PFSK-1 (cell line): Measurements from ENCODE around the gene ZDHHC14.

Experiments used
- FOXP2 ChIP-seq: optimal IDR thresholded peaks from 2 replicates; pipeline ENCODE3; 2011; ENCODE audit warnings: borderline replicate concordance, control low read depth, inconsistent platforms; ENCODE audit not compliant: insufficient read depth; ENCODE audit errors: extremely low read length, extremely low read depth
- POLR2AphosphoS5 ChIP-seq: IDR thresholded peaks from 2 replicates; pipeline ENCODE4 v1.6.1; 2012; ENCODE audit warnings: low read depth, mild to moderate bottlenecking, control low read depth, low read length, moderate library complexity
- SIN3A ChIP-seq: IDR thresholded peaks from 2 replicates; pipeline ENCODE4 v1.6.1; 2012; ENCODE audit warnings: mild to moderate bottlenecking, low read length, moderate library complexity, borderline replicate concordance; ENCODE audit not compliant: insufficient read depth
- TAF1 ChIP-seq: IDR thresholded peaks from 2 replicates; pipeline ENCODE4 v1.6.1; 2012; ENCODE audit warnings: low read length, control low read depth, borderline replicate concordance; ENCODE audit not compliant: insufficient read depth
- TF ChIP-seq, protein P1 (sequence below), 2 experiments: IDR thresholded peaks; 2 replicates each; pipeline versions ENCODE4 v1.6.1 to v1.8.0; 2011 to 2012; ENCODE audit warnings: low read depth in 2 of 2, low read length in 2 of 2, control low read depth in 1 of 2, inconsistent platforms in 1 of 2, mild to moderate bottlenecking in 1 of 2, moderate library complexity in 1 of 2; ENCODE audit not compliant: insufficient read depth in 1 of 2

ZDHHC14 gene

DNA sequence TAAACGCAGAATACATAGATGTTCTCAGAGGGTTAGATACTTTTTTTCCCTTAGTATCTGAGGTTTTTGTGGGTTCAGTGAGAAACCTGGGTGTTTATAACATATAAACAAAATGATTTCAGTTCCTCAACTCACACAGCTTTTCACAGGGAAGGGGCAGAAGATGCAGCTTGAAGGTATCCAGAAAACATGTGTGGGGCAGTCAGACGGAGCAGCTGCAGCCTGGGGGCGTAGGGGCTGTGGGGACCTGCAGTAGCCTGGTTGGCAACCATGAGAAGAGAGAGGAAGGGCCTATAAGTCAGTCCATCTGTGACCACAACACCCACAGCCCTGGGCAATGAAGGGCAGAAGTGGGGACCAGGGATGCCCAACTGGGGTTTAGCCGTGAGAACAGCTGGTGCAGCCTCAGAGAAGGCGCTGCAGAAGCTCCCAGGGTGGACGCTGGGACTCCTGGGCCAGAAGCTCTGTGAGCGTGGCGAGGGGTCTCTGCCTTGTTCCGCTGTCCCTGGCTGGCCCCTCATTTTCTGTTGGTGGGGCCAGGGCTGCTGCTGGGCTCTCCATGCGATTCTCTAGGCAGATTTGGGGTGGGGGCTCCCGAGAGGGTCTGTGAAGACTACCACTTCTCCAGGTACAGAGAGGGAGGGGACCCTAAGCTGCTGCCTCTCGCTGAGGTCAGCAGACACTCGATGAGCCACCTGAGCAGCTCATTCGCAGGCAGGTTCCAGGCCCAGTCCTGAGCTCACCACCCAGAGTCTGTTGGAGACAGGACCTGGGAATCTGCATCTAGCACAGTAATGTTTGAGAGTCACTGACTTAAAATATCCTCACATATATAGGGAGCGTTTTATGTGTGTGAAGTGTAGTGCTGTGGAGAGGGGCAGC is 181.2 kb downstream of the ZDHHC14 start:
- no peak for TF ChIP-seq POLR2AphosphoS5
- TF ChIP-seq FOXP2, result no peak
- TF ChIP-seq SIN3A, result no peak
- TF ChIP-seq, protein P1, sequence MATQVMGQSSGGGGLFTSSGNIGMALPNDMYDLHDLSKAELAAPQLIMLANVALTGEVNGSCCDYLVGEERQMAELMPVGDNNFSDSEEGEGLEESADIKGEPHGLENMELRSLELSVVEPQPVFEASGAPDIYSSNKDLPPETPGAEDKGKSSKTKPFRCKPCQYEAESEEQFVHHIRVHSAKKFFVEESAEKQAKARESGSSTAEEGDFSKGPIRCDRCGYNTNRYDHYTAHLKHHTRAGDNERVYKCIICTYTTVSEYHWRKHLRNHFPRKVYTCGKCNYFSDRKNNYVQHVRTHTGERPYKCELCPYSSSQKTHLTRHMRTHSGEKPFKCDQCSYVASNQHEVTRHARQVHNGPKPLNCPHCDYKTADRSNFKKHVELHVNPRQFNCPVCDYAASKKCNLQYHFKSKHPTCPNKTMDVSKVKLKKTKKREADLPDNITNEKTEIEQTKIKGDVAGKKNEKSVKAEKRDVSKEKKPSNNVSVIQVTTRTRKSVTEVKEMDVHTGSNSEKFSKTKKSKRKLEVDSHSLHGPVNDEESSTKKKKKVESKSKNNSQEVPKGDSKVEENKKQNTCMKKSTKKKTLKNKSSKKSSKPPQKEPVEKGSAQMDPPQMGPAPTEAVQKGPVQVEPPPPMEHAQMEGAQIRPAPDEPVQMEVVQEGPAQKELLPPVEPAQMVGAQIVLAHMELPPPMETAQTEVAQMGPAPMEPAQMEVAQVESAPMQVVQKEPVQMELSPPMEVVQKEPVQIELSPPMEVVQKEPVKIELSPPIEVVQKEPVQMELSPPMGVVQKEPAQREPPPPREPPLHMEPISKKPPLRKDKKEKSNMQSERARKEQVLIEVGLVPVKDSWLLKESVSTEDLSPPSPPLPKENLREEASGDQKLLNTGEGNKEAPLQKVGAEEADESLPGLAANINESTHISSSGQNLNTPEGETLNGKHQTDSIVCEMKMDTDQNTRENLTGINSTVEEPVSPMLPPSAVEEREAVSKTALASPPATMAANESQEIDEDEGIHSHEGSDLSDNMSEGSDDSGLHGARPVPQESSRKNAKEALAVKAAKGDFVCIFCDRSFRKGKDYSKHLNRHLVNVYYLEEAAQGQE (IDR thresholded peaks at IDR 0.05; ENCODE audit: insufficient read depth in 1 of 2, low read depth in 2 of 2, low read length in 2 of 2), result no peak
- no peak for TF ChIP-seq TAF1

DNA sequence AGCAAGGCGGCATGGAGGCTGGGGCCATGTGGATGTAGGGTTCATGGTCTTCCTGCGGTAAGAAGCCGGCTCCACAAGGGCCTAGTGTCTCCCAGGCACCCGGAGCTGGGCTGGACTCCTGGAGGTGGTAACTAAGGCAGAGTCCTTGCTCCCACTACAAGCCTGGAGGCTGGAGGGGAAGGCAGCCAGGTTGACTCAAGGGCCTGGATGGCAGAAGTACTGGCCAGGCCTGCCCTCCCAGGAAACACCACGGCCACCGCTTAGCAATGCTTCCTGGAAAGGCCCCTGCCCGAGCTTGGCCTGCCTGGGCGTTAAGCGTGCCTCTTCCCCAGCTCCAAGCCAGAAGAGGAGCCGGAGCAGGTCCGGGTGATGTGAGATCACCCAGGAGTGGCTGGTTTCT is 182.0 kb downstream of the ZDHHC14 start:
- TF ChIP-seq POLR2AphosphoS5 (no peak), SIN3A (no peak), FOXP2 (no peak), TAF1 (no peak)
- TF ChIP-seq, protein P1 (IDR thresholded peaks at IDR 0.05; ENCODE audit: insufficient read depth in 1 of 2, low read depth in 2 of 2, low read length in 2 of 2), result no peak

DNA sequence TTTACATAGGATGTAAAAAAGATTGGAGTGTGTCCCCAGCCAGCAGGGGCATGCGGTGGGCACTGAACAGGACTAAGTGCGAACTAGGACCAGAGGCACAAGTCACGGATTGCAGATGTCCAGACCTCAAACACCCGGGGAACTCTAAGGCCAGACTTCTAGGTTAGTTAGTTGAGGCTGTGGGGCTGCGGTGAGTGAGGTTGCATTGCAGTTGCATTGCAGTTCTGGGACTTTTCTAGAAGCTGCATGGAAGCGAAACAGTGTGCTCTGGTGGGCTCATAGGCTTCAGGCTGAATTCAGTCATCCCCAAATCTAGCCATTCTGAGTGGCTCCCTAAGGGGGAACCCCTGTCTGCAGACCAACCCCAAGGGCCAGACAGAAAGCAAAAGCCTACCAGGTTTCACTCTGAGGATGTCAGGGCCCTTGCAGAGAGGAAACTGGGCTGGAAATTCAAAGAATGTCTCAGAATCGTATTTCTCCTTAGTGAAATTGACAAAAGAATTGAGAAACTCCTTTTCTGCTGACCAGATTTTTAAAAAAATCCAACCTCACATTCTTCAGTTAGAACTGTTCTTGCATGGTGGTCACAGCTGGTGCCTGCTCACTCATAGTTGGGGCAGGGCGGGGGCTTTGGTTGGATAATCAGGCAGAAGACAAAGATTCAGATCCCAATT is 182.8 kb downstream of the ZDHHC14 start:
- TF ChIP-seq, protein P1 (IDR thresholded peaks at IDR 0.05; ENCODE audit: insufficient read depth in 1 of 2, low read depth in 2 of 2, low read length in 2 of 2), result no peak
- TF ChIP-seq POLR2AphosphoS5, result no peak
- no peak for TF ChIP-seq FOXP2

DNA sequence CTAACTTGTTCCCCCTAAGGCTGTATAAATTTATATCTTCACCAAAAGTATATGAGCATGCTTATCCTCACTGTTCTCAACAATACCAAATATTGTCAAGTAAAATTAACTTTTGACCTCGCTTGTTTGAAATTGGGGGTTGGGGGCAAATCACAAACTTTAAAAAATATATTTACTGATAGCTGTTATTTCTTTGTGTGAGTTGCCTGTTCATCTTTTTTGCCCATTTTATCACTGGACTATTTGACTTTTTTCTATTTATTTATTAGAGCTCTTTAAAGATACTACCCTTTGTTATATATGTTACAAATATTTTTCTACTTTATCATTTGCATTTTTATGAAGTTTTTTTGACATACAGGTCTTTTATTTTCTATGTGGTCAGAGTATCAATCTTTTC is 187.7 kb downstream of the ZDHHC14 start:
- TF ChIP-seq TAF1, result no peak
- TF ChIP-seq POLR2AphosphoS5, result no peak
- no peak for TF ChIP-seq FOXP2

DNA sequence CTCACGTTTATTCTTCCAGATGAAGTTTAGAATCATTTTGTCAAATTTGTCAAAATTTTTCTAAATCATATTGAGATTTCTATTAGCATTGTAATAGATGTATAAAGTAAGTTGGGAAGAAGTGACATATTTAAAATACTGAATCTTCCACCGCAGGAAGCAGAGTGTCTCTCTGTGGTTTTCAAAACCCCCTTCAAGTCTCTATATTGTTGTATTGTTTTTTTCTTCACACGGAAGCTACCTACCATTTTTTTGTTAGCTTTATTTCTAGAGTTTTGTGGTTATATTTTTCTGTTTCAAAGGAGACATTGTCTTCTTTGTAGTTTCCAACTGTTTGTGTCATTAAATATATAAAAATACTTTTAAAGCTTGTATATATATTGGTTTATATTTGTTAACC is 188.6 kb downstream of the ZDHHC14 start:
- no peak for TF ChIP-seq POLR2AphosphoS5
- TF ChIP-seq, protein P1 (IDR thresholded peaks at IDR 0.05; ENCODE audit: insufficient read depth in 1 of 2, low read depth in 2 of 2, low read length in 2 of 2), result no peak
